NCI-H345 treated with DMSO at 0.1 percent for 48 hours (cell line): ENCODE data around the gene ATXN2L.
"Not testable (repeated sequence)": the region's sequence is repeated elsewhere in the genome, so short reads cannot be mapped to it uniquely, and the experiment has no call there.

Experiments used
- DNase-seq: peaks from one replicate; lab custom pipeline; 2025; ENCODE audit not compliant: unreplicated experiment; lab: John Stamatoyannopoulos, UW

The ATXN2L gene

GRCh38 chr16:28822520-28823290 lies at the start of gene ATXN2L:
ATXN2L (plus strand) TSS chr16:28822999; CDS start chr16:28823260, 261 bp downstream.
- DNase-seq = peak; percentile 75

- DNase-seq = not testable (repeated sequence)
These were observed 41.1 kb upstream of the ATXN2L start for GRCh38 chr16:28781697-28782096.

- not testable (repeated sequence) for DNase-seq
These were observed 40.4 kb upstream of the ATXN2L start for GRCh38 chr16:28782357-28782756.

GRCh38 chr16:28802235-28803019 lies 20.4 kb upstream of the ATXN2L start:
- not testable (repeated sequence) for DNase-seq

GRCh38 chr16:28807445-28808120 lies 15.2 kb upstream of the ATXN2L start:
- DNase-seq = not testable (repeated sequence)

- DNase-seq = no peak
These were observed 2.8 kb upstream of the ATXN2L start for GRCh38 chr16:28820016-28820415.

GRCh38 chr16:28820546-28820945 lies 2.3 kb upstream of the ATXN2L start:
- not testable (repeated sequence) for DNase-seq

- DNase-seq = peak; percentile 37
These were observed 802 bp upstream of the ATXN2L start for GRCh38 chr16:28821874-28822519.

- DNase-seq = no peak
These were observed 583 bp downstream of the ATXN2L start for GRCh38 chr16:28823291-28823872.

- DNase-seq = peak; percentile 92
These were observed 1.3 kb downstream of the ATXN2L start for GRCh38 chr16:28823873-28824716.

GRCh38 chr16:28824717-28824973 lies 1.8 kb downstream of the ATXN2L start:
- no peak for DNase-seq

GRCh38 chr16:28826141-28826540 lies 3.3 kb downstream of the ATXN2L start:
- no peak for DNase-seq

GRCh38 chr16:28829747-28830146 lies 6.9 kb downstream of the ATXN2L start:
- DNase-seq = no peak

- no peak for DNase-seq
These were observed 7.7 kb downstream of the ATXN2L start for GRCh38 chr16:28830531-28830930.

GRCh38 chr16:28834349-28834748 lies 11.6 kb downstream of the ATXN2L start:
- DNase-seq = no peak

- no peak for DNase-seq
These were observed 12.4 kb downstream of the ATXN2L start for GRCh38 chr16:28834873-28835863.

- DNase-seq = no peak
These were observed 13.3 kb downstream of the ATXN2L start for GRCh38 chr16:28835864-28836760.

- DNase-seq = no peak
These were observed 13.9 kb downstream of the ATXN2L start for GRCh38 chr16:28836761-28837064.
